K562 (cell line): ENCODE measurements around the gene CLPSL1. TPM values are rescaled to one million over a fixed set of nuclear protein-coding genes. Genes with fewer than 3 reads are reported as not detected.

ENCODE experiments used
- ATAC-seq: fragments of 200-7000 bp; cut with Tn5 transposase; 3 replicates; pipeline ENCODE4 v1.9.1; 2020; ENCODE audit warnings: moderate library complexity
- BruUV-seq: library from RNA; stranded (reverse); fragments of 400-500 nt; replicated peaks from 2 replicates; lab custom pipeline; 2021; lab: Mats Ljungman, UMichigan
- CTCF ChIA-PET: fragments of 300-600 bp; formaldehyde crosslinking; extraction: SDS; loops from one replicate; lab custom pipeline; 2021; ENCODE audit warnings: low intra/inter-chr PET ratio; lab: Yijun Ruan, JAX
- POLR2A ChIA-PET: fragments of 300-600, 350-650 bp; sonication (Branson Sonifier 250); formaldehyde crosslinking; extraction: SDS; loops from one replicate; lab custom pipeline; 2021; ENCODE audit warnings: antibody characterized with exemption, inconsistent platforms; lab: Yijun Ruan, JAX
- DNase-seq, 4 experiments: peaks; one replicate each; pipeline versions ENCODE4 v3.0.0 to v3.0.0-alpha.2; 2011 to 2018; ENCODE audit warnings: low spot score in 3 of 4, mixed read lengths in 3 of 4; ENCODE audit errors: extremely low read depth in 1 of 4
- FAIRE-seq: peaks from 2 replicates; lab custom pipeline; 2011; peaks lifted over from hg19 to GRCh38; lab: Jason Lieb, UNC
- H2AFZ ChIP-seq: 2 replicates; pipeline ENCODE4 v1.6.0; 2011; ENCODE audit warnings: low read depth, low read length, control low read depth, inconsistent platforms
- H3K27ac ChIP-seq: fragments of 200-600 bp; 3 replicates; pipeline ENCODE4 v1.8.0; 2011; ENCODE audit warnings: low read depth, mild to moderate bottlenecking, control low read depth, inconsistent platforms, low read length, moderate library complexity, mixed read lengths; ENCODE audit errors: extremely low read depth
- H3K27me3 ChIP-seq, 2 experiments: fragments of 300-600 bp in 1 of 2; 2 replicates in 1 of 2; 3 replicates in 1 of 2; pipeline versions ENCODE4 v1.6.0 to v1.8.0; 2011; ENCODE audit warnings: inconsistent platforms in 2 of 2, low read length in 2 of 2, mild to moderate bottlenecking in 1 of 2, mixed read lengths in 1 of 2, moderate library complexity in 1 of 2; ENCODE audit not compliant: control insufficient read depth in 2 of 2, insufficient read depth in 2 of 2
- H3K36me3 ChIP-seq: fragments of 300-600 bp; 3 replicates; pipeline ENCODE4 v1.8.0; 2011; ENCODE audit warnings: mild to moderate bottlenecking, low read length, inconsistent platforms; ENCODE audit not compliant: control insufficient read depth, insufficient read depth
- H3K4me1 ChIP-seq, 2 experiments: fragments of 200-600 bp in 1 of 2; replicated peaks in 1 of 2; 2 replicates in 1 of 2; 3 replicates in 1 of 2; pipeline versions ENCODE4 v1.5.1 to v1.8.0; 2011; ENCODE audit warnings: inconsistent platforms in 2 of 2, low read length in 2 of 2, mild to moderate bottlenecking in 1 of 2, mixed read lengths in 1 of 2, moderate library complexity in 1 of 2; ENCODE audit not compliant: control insufficient read depth in 2 of 2, insufficient read depth in 2 of 2
- H3K4me2 ChIP-seq: 2 replicates; pipeline ENCODE4 v1.6.1; 2011; ENCODE audit warnings: low read length, control low read depth, inconsistent platforms, mixed read lengths; ENCODE audit not compliant: insufficient read depth
- H3K4me3 ChIP-seq: fragments of 200-600 bp; sonication (generic), shearing (Covaris generic); 2 replicates; pipeline ENCODE4 v1.5.1; 2016; ENCODE audit warnings: control low read depth, inconsistent platforms
- H3K79me2 ChIP-seq: fragments of 200-600 bp; 3 replicates; pipeline ENCODE4 v1.8.0; 2011; ENCODE audit warnings: low read length, inconsistent platforms; ENCODE audit not compliant: control insufficient read depth, insufficient read depth
- H3K9ac ChIP-seq, 2 experiments: 2 replicates each; pipeline versions ENCODE4 v1.6.0 to v1.6.1; 2011; ENCODE audit warnings: low read depth in 2 of 2, low read length in 2 of 2, control low read depth in 1 of 2, inconsistent platforms in 1 of 2, mild to moderate bottlenecking in 1 of 2, mixed read lengths in 1 of 2; ENCODE audit not compliant: insufficient read depth in 1 of 2
- H3K9me1 ChIP-seq: one replicate; pipeline ENCODE4 v1.6.0; 2011; ENCODE audit warnings: inconsistent platforms, mild to moderate bottlenecking, low read length, moderate library complexity; ENCODE audit not compliant: control insufficient read depth, insufficient read depth
- H3K9me3 ChIP-seq: replicated peaks from 2 replicates; pipeline ENCODE4 v1.5.1; 2011; ENCODE audit warnings: low read depth, low read length, inconsistent platforms; ENCODE audit not compliant: control insufficient read depth, insufficient read depth
- H4K20me1 ChIP-seq: replicated peaks from 2 replicates; pipeline ENCODE4 v1.6.1; 2011; ENCODE audit warnings: low read length, inconsistent platforms, mixed read lengths; ENCODE audit not compliant: control insufficient read depth, insufficient read depth
- BRD9 ChIP-seq: fragments of 450-650 bp; IDR thresholded peaks from 2 replicates; pipeline ENCODE4 v1.6.1; 2018; ENCODE audit warnings: low read depth; ENCODE audit not compliant: partially characterized antibody
- CREB3L1 ChIP-seq: fragments of 450-650 bp; IDR thresholded peaks from 2 replicates; pipeline ENCODE4 v1.6.1; 2014; ENCODE audit warnings: low read depth, mild to moderate bottlenecking, moderate library complexity, borderline replicate concordance
- CREM ChIP-seq: IDR thresholded peaks from 2 replicates; pipeline ENCODE4 v1.6.1; 2014; ENCODE audit warnings: antibody characterized with exemption, low read depth
- ETS2 ChIP-seq: IDR thresholded peaks from 2 replicates; pipeline ENCODE4 v1.6.1; 2016; ENCODE audit warnings: borderline replicate concordance, missing genetic modification characterization, mild to moderate bottlenecking, moderate library complexity, missing compliant biosample characterization; ENCODE audit not compliant: poor library complexity, severe bottlenecking
- FOSL1 ChIP-seq: fragments of 200-800 bp; sonication (Bioruptor generic); conservative IDR thresholded peaks from 2 replicates; pipeline ENCODE4 v1.6.1; 2016; ENCODE audit warnings: missing genetic modification characterization, missing compliant biosample characterization
- FOXA3 ChIP-seq, 2 experiments: fragments of 450-650 bp in 1 of 2; sonication (generic) in 1 of 2; formaldehyde crosslinking; IDR thresholded peaks in 1 of 2; conservative IDR thresholded peaks in 1 of 2; 2 replicates each; pipeline versions ENCODE4 v1.4.0 to v1.8.0; 2020 to 2022; ENCODE audit warnings: mild to moderate bottlenecking in 2 of 2, missing genetic modification reagents in 1 of 2
- HIVEP1 ChIP-seq: fragments of 250-450 bp; sonication (Bioruptor Pico); IDR thresholded peaks from 2 replicates; pipeline ENCODE4 v1.4.0; 2020; ENCODE audit warnings: mild to moderate bottlenecking
- KAT2B ChIP-seq: IDR thresholded peaks from one replicate; pipeline ENCODE4 v1.6.1; 2012; ENCODE audit warnings: low read depth, mild to moderate bottlenecking, control low read depth, inconsistent platforms, low read length, moderate library complexity
- KLF6 ChIP-seq: fragments of 250-450 bp; sonication (Bioruptor Pico); IDR thresholded peaks from 2 replicates; pipeline ENCODE4 v1.4.0; 2020; ENCODE audit warnings: mild to moderate bottlenecking, moderate library complexity, borderline replicate concordance
- MBD2 ChIP-seq: sonication (generic); IDR thresholded peaks from 2 replicates; pipeline ENCODE4 v1.6.1; 2016; ENCODE audit warnings: low read depth, borderline replicate concordance
- SNIP1 ChIP-seq: fragments of 450-650 bp; IDR thresholded peaks from 2 replicates; pipeline ENCODE4 v1.7.1; 2017; ENCODE audit warnings: low read depth, mild to moderate bottlenecking
- ZBED1 ChIP-seq: IDR thresholded peaks from 2 replicates; pipeline ENCODE4 v1.6.1; 2014
- ZNF347 ChIP-seq: fragments of 450-650 bp; formaldehyde crosslinking; IDR thresholded peaks from 2 replicates; pipeline ENCODE4 v1.4.0; 2020; ENCODE audit warnings: low read depth, mild to moderate bottlenecking, moderate library complexity
- ZZZ3 ChIP-seq: fragments of 450-650 bp; IDR thresholded peaks from 2 replicates; pipeline ENCODE4 v1.6.1; 2016; ENCODE audit warnings: antibody characterized with exemption, mild to moderate bottlenecking, moderate library complexity
- WGBS: fragments of 100-300 bp; shearing (Covaris generic); methylation state at CpG from one replicate; pipeline ENCODE4 v1.1.6; 2016; ENCODE audit warnings: low coverage, mixed read lengths; ENCODE audit not compliant: insufficient coverage; ENCODE audit errors: missing lambda C conversion rate; 5-methylcytosine and 5-hydroxymethylcytosine counted together
- in situ Hi-C: fragments of 300-500 bp; cut with MboI; formaldehyde crosslinking; loops from 4 replicates; pipeline ENCODE4 v1.15.0; 2018; ENCODE audit warnings: inconsistent platforms, mixed read lengths
- intact Hi-C: fragments of 100-400 bp; cut with micrococcal nuclease; formaldehyde crosslinking; loops from 2 replicates; pipeline ENCODE4 v1.14.2; 2022
- polyA plus RNA-seq, 8 experiments: library from polyadenylated mRNA; depleted of rRNA in 4 of 8; stranded (reverse) in 5 of 8; unstranded in 3 of 8; fragments of >200 nt; fragmentation: Nextera tagmentation in 2 of 8; fragmentation: Illumina TruSeq in 1 of 8; extraction: Ambion mirVana in 2 of 8; extraction: Trizol in 1 of 8; gene quantifications; 2 replicates each; pipeline versions ENCODE4 v1.2.1 to v1.2.3, GENCODE V29; 2011 to 2014; ENCODE audit warnings: inconsistent platforms in 1 of 8, missing spikeins in 1 of 8
- total RNA-seq, 7 experiments: library from RNA; depleted of rRNA in 6 of 7; stranded (reverse); fragments of >200 nt in 6 of 7; fragmentation: Illumina TruSeq in 2 of 7; extraction: Trizol in 2 of 7; gene quantifications; 2 replicates each; pipeline versions ENCODE4 v1.2.1 to v1.2.3, GENCODE V29; 2011 to 2021; ENCODE audit warnings: low replicate concordance in 1 of 7

CLPSL1 gene
- total and polyA plus RNA-seq, 9 of the 15 experiments (the other 6 are each of a cell fraction or from before 2014, with no cell fraction given): not detected

- no peak overlapping the region for H2AFZ ChIP-seq
- H3K27ac ChIP-seq: no peak overlapping the region
- WGBS: 3% methylated on average over 7 of the region's 7 CpGs
- H3K9ac ChIP-seq: no peak overlapping the region
- peaks cover 10% of the 10 kb centered on the region for H3K9me3 ChIP-seq
- H3K27me3 ChIP-seq: peaks cover 56 to 81% of the 10 kb centered on the region in 2 experiments
- peak in 1 of 4 experiments; percentile 4 for DNase-seq
- TF ChIP-seq CREB3L1 (no peak), MBD2 (no peak), SNIP1 (no peak), FOSL1 (tag) (no peak), BRD9 (no peak), ZNF347 (CRISPR knock-in tag) (no peak), CREM (no peak), KLF6 (CRISPR knock-in tag) (no peak), ETS2 (no peak), HIVEP1 (no peak), ZBED1 (no peak), KAT2B (no peak), FOXA3 (CRISPR knock-in tag; conservative IDR thresholded peaks at IDR 0.05 in 1 of 2, IDR thresholded peaks at IDR 0.05 in 1 of 2) (no peak), ZZZ3 (no peak)
- intact Hi-C loops: no loop called here
- H3K79me2 ChIP-seq: no peaks in the 10 kb centered on the region
- ChIA-PET POLR2A (interaction anchor here (0.6 to 1.2 kb wide), 4 partner anchors 9 to 279 kb away, joined by 3 read pairs; no protein-coding TSS in a partner anchor), CTCF (no interaction called here)
- in situ Hi-C loops: no loop called here
- no peaks in the 10 kb centered on the region for H3K9me1 ChIP-seq
- no peak for FAIRE-seq
- no peaks in the 10 kb centered on the region for H3K4me1 ChIP-seq
- ATAC-seq: no peak
- no peaks in the 10 kb centered on the region for H3K36me3 ChIP-seq
- no peaks in the 10 kb centered on the region for H4K20me1 ChIP-seq
- BruUV-seq: no TSS peak
- H3K4me3 ChIP-seq: no peak overlapping the region
- H3K4me2 ChIP-seq: no peak overlapping the region
Measured at GRCh38 chr6:35750557-35750956, 30.3 kb upstream of the CLPSL1 start.
